Spleen (tissue), 11 donors: Measurements from ENCODE around the gene MYO18B. TPM values are rescaled to one million over a fixed set of nuclear protein-coding genes. Genes with fewer than 3 reads are reported as not detected.

Experiments
- DNase-seq: peaks from one replicate; pipeline ENCODE4 v3.0.0-alpha.2; 2020
- H3K27ac ChIP-seq, 8 donors: fragments of 200-600 bp; sonication (generic) in 7 of 8; 1 replicate in 4 of 8; 2 replicates in 4 of 8; pipeline versions ENCODE4 v1.5.0 to v1.8.0; 2016 to 2021; ENCODE audit warnings: inconsistent platforms in 4 of 8, mild to moderate bottlenecking in 4 of 8, moderate library complexity in 1 of 8
- H3K27me3 ChIP-seq, 7 donors: fragments of 200-600 bp; sonication (generic) in 6 of 7; replicated peaks in 1 of 7; 1 replicate in 4 of 7; 2 replicates in 3 of 7; pipeline versions ENCODE4 v1.5.0 to v1.8.0; 2016 to 2021; ENCODE audit warnings: inconsistent platforms in 3 of 7, mild to moderate bottlenecking in 1 of 7
- H3K36me3 ChIP-seq, 6 donors: fragments of 200-600 bp; sonication (generic) in 5 of 6; 1 replicate in 4 of 6; 2 replicates in 2 of 6; pipeline versions ENCODE4 v1.5.0 to v1.8.0; 2016 to 2021; ENCODE audit warnings: inconsistent platforms in 2 of 6
- H3K4me1 ChIP-seq, 6 donors: fragments of 200-600 bp; sonication (generic) in 5 of 6; 1 replicate in 3 of 6; 2 replicates in 3 of 6; pipeline versions ENCODE4 v1.5.0 to v1.8.0; 2016 to 2021; ENCODE audit warnings: inconsistent platforms in 3 of 6
- H3K4me3 ChIP-seq, 8 donors: fragments of 200-600 bp; sonication (generic) in 7 of 8; 1 replicate in 4 of 8; 2 replicates in 4 of 8; pipeline versions ENCODE4 v1.5.0 to v1.8.0; 2016 to 2021; ENCODE audit warnings: inconsistent platforms in 4 of 8, mild to moderate bottlenecking in 4 of 8, moderate library complexity in 2 of 8
- H3K9me3 ChIP-seq, 8 donors: fragments of 200-600 bp; sonication (generic) in 7 of 8; 1 replicate in 4 of 8; 2 replicates in 4 of 8; pipeline versions ENCODE4 v1.5.0 to v1.8.0; 2016 to 2021; ENCODE audit warnings: inconsistent platforms in 4 of 8
- POLR2A ChIP-seq, 3 donors: fragments of 450-650 bp; IDR thresholded peaks; one replicate each; pipeline ENCODE4 v1.5.1; 2017; ENCODE audit warnings: antibody characterized with exemption in 3 of 3, mild to moderate bottlenecking in 1 of 3
- POLR2AphosphoS5 ChIP-seq, 3 donors: sonication (generic); formaldehyde crosslinking; IDR thresholded peaks; one replicate each; pipeline ENCODE4 v1.5.1; 2017; ENCODE audit warnings: antibody characterized with exemption in 3 of 3
- WGBS, 5 donors: extraction: QIAGEN DNeasy Blood & Tissue Kit in 3 of 5; methylation state at CpG; one replicate each; pipeline versions ENCODE4 v1.1.5 to v1.1.7; 2013 to 2018; 5-methylcytosine and 5-hydroxymethylcytosine counted together
- intact Hi-C: fragments of 100-400 bp; cut with DNase I; formaldehyde crosslinking; loops from one replicate; pipeline ENCODE4 v1.15.0; 2023; ENCODE audit warnings: low total_unique reads
- polyA plus RNA-seq, 3 donors: library from polyadenylated mRNA; stranded (reverse); fragments of 200-250 nt; gene quantifications; one replicate each; pipeline ENCODE4 v1.2.1, GENCODE V29; 2013
- total RNA-seq, 7 donors: library from RNA; depleted of rRNA in 3 of 7; stranded (reverse); fragments of >200 nt in 3 of 7; fragmentation: NEBNext Ultra II Directional in 4 of 7; extraction: Animal tissue kit (Norgen Biotek cat#: 25700) in 4 of 7; gene quantifications; one replicate each; pipeline versions ENCODE4 v1.1.0 to v1.2.1, GENCODE V29; 2016 to 2021
- TF ChIP-seq, protein P1 (sequence below), 11 experiments: fragments of 200-600 bp in 7 of 11; fragments of 450-650 bp in 4 of 11; sonication (generic) in 4 of 11; IDR thresholded peaks in 8 of 11; conservative IDR thresholded peaks in 3 of 11; 1 replicate in 7 of 11; 2 replicates in 4 of 11; pipeline versions ENCODE4 v1.4.0 to v1.8.0; 2016 to 2021; ENCODE audit warnings: antibody characterized with exemption in 11 of 11, inconsistent platforms in 4 of 11, mild to moderate bottlenecking in 1 of 11
- donor health status: healthy with polysubstance abuse.
- donor health status: DM: no; HTN: no; CAD: no; lungs with moderate emphysema.
- donor health status: DM: no; HTN: no; CAD: no.
- donor health status: Bipolar disorder and iron deficiency.
- donor health status: healthy.
- donor health status: DM: no; HTN: no; CAD: no.
- donor health status: DM: yes; HTN: yes; CAD: no.

The MYO18B gene
- total and polyA plus RNA-seq, 10 donors = under 0.01 to 0.79 (median 0.12) TPM

GRCh38 chr22:25818541-25818940, 76.6 kb downstream of the MYO18B start:
- intact Hi-C loops = no loop called here
- peaks cover 0 to 54% (median 0%) of the 10 kb centered on the region in 7 donors for H3K27me3 ChIP-seq
- H3K4me3 ChIP-seq = no peak overlapping the region
- no peak for DNase-seq
- H3K27ac ChIP-seq = no peak overlapping the region
- 79 to 86% (median 85%) methylated on average over 4 of the region's 4 CpGs for WGBS, 5 donors
- no peaks in the 10 kb centered on the region for H3K4me1 ChIP-seq
- H3K9me3 ChIP-seq = peaks cover 0 to 4% (median 0%) of the 10 kb centered on the region in 8 donors
- TF ChIP-seq POLR2AphosphoS5 (IDR thresholded peaks at IDR 0.05) = no peak
- H3K36me3 ChIP-seq = no peaks in the 10 kb centered on the region

- no peak for TF ChIP-seq POLR2AphosphoS5 (IDR thresholded peaks at IDR 0.05)
- Histone ChIP-seq H3K4me1 (no peaks in the 10 kb centered on the region), H3K4me3 (no peak overlapping the region), H3K27ac (no peak overlapping the region), H3K36me3 (no peaks in the 10 kb centered on the region), H3K9me3 (peaks cover 0 to 4% (median 0%) of the 10 kb centered on the region in 8 donors), H3K27me3 (peaks cover 0 to 44% (median 0%) of the 10 kb centered on the region in 7 donors)
- WGBS, 5 donors = 89 to 91% (median 91%) methylated on average over 6 of the region's 6 CpGs
- no peak for DNase-seq
- intact Hi-C loops = no loop called here
Observed at GRCh38 chr22:25822344-25822743, 80.4 kb downstream of the MYO18B start.

- TF ChIP-seq, protein P1, sequence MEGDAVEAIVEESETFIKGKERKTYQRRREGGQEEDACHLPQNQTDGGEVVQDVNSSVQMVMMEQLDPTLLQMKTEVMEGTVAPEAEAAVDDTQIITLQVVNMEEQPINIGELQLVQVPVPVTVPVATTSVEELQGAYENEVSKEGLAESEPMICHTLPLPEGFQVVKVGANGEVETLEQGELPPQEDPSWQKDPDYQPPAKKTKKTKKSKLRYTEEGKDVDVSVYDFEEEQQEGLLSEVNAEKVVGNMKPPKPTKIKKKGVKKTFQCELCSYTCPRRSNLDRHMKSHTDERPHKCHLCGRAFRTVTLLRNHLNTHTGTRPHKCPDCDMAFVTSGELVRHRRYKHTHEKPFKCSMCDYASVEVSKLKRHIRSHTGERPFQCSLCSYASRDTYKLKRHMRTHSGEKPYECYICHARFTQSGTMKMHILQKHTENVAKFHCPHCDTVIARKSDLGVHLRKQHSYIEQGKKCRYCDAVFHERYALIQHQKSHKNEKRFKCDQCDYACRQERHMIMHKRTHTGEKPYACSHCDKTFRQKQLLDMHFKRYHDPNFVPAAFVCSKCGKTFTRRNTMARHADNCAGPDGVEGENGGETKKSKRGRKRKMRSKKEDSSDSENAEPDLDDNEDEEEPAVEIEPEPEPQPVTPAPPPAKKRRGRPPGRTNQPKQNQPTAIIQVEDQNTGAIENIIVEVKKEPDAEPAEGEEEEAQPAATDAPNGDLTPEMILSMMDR (IDR thresholded peaks at IDR 0.05 in 8 of 11, conservative IDR thresholded peaks at IDR 0.05 in 3 of 11) = no peak
- TF ChIP-seq POLR2AphosphoS5 (IDR thresholded peaks at IDR 0.05) (no peak), POLR2A (IDR thresholded peaks at IDR 0.05) (no peak)
- no peak for DNase-seq
- Histone ChIP-seq H3K36me3 (no peaks in the 10 kb centered on the region), H3K27me3 (peaks cover 0 to 35% (median 0%) of the 10 kb centered on the region in 7 donors), H3K4me3 (no peak overlapping the region), H3K9me3 (peaks cover 0 to 4% (median 0%) of the 10 kb centered on the region in 8 donors), H3K27ac (no peak overlapping the region), H3K4me1 (no peaks in the 10 kb centered on the region)
- WGBS, 5 donors = 76 to 85% (median 80%) methylated on average over 15 of the region's 15 CpGs
- intact Hi-C loops = no loop called here
Observed at GRCh38 chr22:25823276-25823675, 81.3 kb downstream of the MYO18B start.

- no peaks in the 10 kb centered on the region for H3K4me1 ChIP-seq
- intact Hi-C loops = no loop called here
- H3K27me3 ChIP-seq = peaks cover 0 to 24% (median 0%) of the 10 kb centered on the region in 7 donors
- peaks cover 0 to 4% (median 0%) of the 10 kb centered on the region in 8 donors for H3K9me3 ChIP-seq
- H3K27ac ChIP-seq = no peak overlapping the region
- 57 to 74% (median 69%) methylated on average over 7 of the region's 7 CpGs for WGBS, 5 donors
- DNase-seq = no peak
- no peak for TF ChIP-seq POLR2AphosphoS5 (IDR thresholded peaks at IDR 0.05)
- TF ChIP-seq, protein P1 (IDR thresholded peaks at IDR 0.05 in 8 of 11, conservative IDR thresholded peaks at IDR 0.05 in 3 of 11) = no peak
- TF ChIP-seq POLR2A (IDR thresholded peaks at IDR 0.05) = no peak
- no peaks in the 10 kb centered on the region for H3K36me3 ChIP-seq
- H3K4me3 ChIP-seq = no peak overlapping the region
Observed at GRCh38 chr22:25824828-25825423, 82.9 kb downstream of the MYO18B start.

- H3K4me1 ChIP-seq = no peaks in the 10 kb centered on the region
- TF ChIP-seq POLR2AphosphoS5 (IDR thresholded peaks at IDR 0.05) (no peak), POLR2A (IDR thresholded peaks at IDR 0.05) (no peak)
- TF ChIP-seq, protein P1 (IDR thresholded peaks at IDR 0.05 in 8 of 11, conservative IDR thresholded peaks at IDR 0.05 in 3 of 11) = no peak
- no peak overlapping the region for H3K27ac ChIP-seq
- intact Hi-C loops = no loop called here
- no peak for DNase-seq
- peaks cover 0 to 18% (median 5%) of the 10 kb centered on the region in 8 donors for H3K9me3 ChIP-seq
- peaks cover 0 to 18% (median 0%) of the 10 kb centered on the region in 7 donors for H3K27me3 ChIP-seq
- H3K4me3 ChIP-seq = no peak overlapping the region
- H3K36me3 ChIP-seq = no peaks in the 10 kb centered on the region
- 82 to 87% (median 86%) methylated on average over 9 of the region's 9 CpGs for WGBS, 5 donors
Observed at GRCh38 chr22:25827415-25827814, 85.4 kb downstream of the MYO18B start.
